Adrenal gland (tissue), 5 donors: ENCODE results near the gene NAALADL2.

Experiments
- CTCF ChIP-seq, 6 experiments: fragments of 450-650 bp in 4 of 6; fragments of 200-600 bp in 2 of 6; sonication (generic) in 1 of 6; IDR thresholded peaks; 1 replicate in 5 of 6; 2 replicates in 1 of 6; pipeline versions ENCODE4 v1.5.1 to v1.8.0; 2016 to 2021; ENCODE audit warnings: antibody characterized with exemption in 6 of 6, mild to moderate bottlenecking in 2 of 6, moderate library complexity in 1 of 6
- POLR2A ChIP-seq, 2 donors: fragments of 450-650 bp; IDR thresholded peaks; one replicate each; pipeline ENCODE4 v1.6.1; 2017; ENCODE audit warnings: antibody characterized with exemption in 2 of 2, mild to moderate bottlenecking in 2 of 2, moderate library complexity in 1 of 2
- donor health status: DM: no; HTN: no; CAD: no.

GRCh38 chr3:175193815-175194518 lies 334.8 kb downstream of the NAALADL2 start:
- TF ChIP-seq CTCF (IDR thresholded peaks at IDR 0.05) (no peak), POLR2A (IDR thresholded peaks at IDR 0.05) (no peak)
